Neural cell (in vitro differentiated cells): ENCODE measurements around the gene SPRY4.

Experiments
- EZH2 ChIP-seq: fragments of 200-600, 300-800 bp; shearing (Covaris generic), sonication (generic); IDR thresholded peaks from 2 replicates; pipeline ENCODE4 v1.6.1; 2014; ENCODE audit warnings: antibody characterized with exemption, low read length, borderline replicate concordance, mild to moderate bottlenecking; ENCODE audit not compliant: insufficient read depth, poor library complexity, severe bottlenecking
- POLR2AphosphoS5 ChIP-seq: IDR thresholded peaks from 2 replicates; pipeline ENCODE4 v1.6.1; 2012
- RAD21 ChIP-seq: fragments of 450-650 bp; conservative IDR thresholded peaks from 2 replicates; pipeline ENCODE4 v1.6.1; 2014; ENCODE audit warnings: antibody characterized with exemption, mild to moderate bottlenecking, moderate library complexity
- TF ChIP-seq, protein P1 (sequence below): fragments of 450-650 bp; IDR thresholded peaks from 2 replicates; pipeline ENCODE4 v1.5.1; 2014; ENCODE audit warnings: antibody characterized with exemption, mild to moderate bottlenecking, moderate library complexity; ENCODE audit not compliant: poor library complexity, severe bottlenecking

DNA sequence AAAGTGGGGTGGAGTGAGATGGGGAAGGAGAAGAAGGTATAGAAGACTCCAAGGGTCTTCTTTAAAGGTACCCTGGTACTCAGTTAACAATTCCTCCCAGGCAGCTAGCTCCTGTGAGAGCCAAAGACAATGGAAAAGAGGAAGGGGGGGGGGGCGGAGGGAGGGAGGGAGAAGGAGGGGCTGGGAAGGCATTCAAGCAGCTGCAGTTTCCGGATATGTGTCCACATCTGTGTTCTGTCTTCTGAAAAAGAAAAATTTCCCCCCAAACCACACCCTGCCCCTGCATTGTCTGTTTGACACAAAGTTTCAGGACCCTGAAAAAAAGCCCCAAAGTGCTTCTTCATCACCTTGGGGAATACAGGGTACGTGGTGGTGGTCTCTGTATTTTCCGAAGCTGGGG is 11.1 kb downstream of the SPRY4 start:
- TF ChIP-seq, protein P1, sequence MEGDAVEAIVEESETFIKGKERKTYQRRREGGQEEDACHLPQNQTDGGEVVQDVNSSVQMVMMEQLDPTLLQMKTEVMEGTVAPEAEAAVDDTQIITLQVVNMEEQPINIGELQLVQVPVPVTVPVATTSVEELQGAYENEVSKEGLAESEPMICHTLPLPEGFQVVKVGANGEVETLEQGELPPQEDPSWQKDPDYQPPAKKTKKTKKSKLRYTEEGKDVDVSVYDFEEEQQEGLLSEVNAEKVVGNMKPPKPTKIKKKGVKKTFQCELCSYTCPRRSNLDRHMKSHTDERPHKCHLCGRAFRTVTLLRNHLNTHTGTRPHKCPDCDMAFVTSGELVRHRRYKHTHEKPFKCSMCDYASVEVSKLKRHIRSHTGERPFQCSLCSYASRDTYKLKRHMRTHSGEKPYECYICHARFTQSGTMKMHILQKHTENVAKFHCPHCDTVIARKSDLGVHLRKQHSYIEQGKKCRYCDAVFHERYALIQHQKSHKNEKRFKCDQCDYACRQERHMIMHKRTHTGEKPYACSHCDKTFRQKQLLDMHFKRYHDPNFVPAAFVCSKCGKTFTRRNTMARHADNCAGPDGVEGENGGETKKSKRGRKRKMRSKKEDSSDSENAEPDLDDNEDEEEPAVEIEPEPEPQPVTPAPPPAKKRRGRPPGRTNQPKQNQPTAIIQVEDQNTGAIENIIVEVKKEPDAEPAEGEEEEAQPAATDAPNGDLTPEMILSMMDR: no peak
- TF ChIP-seq POLR2AphosphoS5 (no peak), RAD21 (no peak), EZH2 (no peak)
